ENCODE results near the gene ELMO1.

GRCh38 chr7:37491919-37492694 is 43.4 kb upstream of the ELMO1 start:
- TF ChIP-seq CTCF (IDR thresholded peaks at IDR 0.05; ENCODE audit: low read depth, low read length), result no peak
- no peak for TF ChIP-seq POLR2A (IDR thresholded peaks at IDR 0.05; ENCODE audit: extremely low read depth, insufficient read length)

Data from NB4 (cell line).